Esophagus muscularis mucosa (tissue), 3 donors: ENCODE results near the gene KRT222.

Experiments used
- CTCF ChIP-seq, 3 experiments: fragments of 200-600 bp in 2 of 3; fragments of 450-650 bp in 1 of 3; sonication (generic) in 2 of 3; IDR thresholded peaks; one replicate each; pipeline ENCODE4 v1.5.1; 2017 to 2019; ENCODE audit warnings: antibody characterized with exemption in 3 of 3, mild to moderate bottlenecking in 2 of 3, moderate library complexity in 1 of 3
- POLR2A ChIP-seq: fragments of 450-650 bp; IDR thresholded peaks from one replicate; pipeline ENCODE4 v1.6.1; 2017; ENCODE audit warnings: antibody characterized with exemption, moderate library complexity, mild to moderate bottlenecking, low read depth
- POLR2AphosphoS5 ChIP-seq, 2 donors: sonication (generic); formaldehyde crosslinking; IDR thresholded peaks; one replicate each; pipeline ENCODE4 v1.6.1; 2017; ENCODE audit warnings: antibody characterized with exemption in 2 of 2

- TF ChIP-seq CTCF (IDR thresholded peaks at IDR 0.05) (no peak), POLR2A (no peak), POLR2AphosphoS5 (IDR thresholded peaks at IDR 0.05) (peak in 1 of 2 donors; percentile 36)
Measured at GRCh38 chr17:40617678-40618240, 47.2 kb downstream of the KRT222 start.
